Measurements from ENCODE around the gene MRPL22. TPM values are rescaled to one million over a fixed set of nuclear protein-coding genes. Genes with fewer than 3 reads are reported as not detected.
A peak's percentile ranks its signal among the peaks of the same experiment; 100 is the strongest.

The MRPL22 gene
- total and polyA plus RNA-seq, 2 of the 13 experiments (the other 11 are each of a cell fraction or from before 2014, with no cell fraction given): 66.8 to 84.8 TPM

DNA sequence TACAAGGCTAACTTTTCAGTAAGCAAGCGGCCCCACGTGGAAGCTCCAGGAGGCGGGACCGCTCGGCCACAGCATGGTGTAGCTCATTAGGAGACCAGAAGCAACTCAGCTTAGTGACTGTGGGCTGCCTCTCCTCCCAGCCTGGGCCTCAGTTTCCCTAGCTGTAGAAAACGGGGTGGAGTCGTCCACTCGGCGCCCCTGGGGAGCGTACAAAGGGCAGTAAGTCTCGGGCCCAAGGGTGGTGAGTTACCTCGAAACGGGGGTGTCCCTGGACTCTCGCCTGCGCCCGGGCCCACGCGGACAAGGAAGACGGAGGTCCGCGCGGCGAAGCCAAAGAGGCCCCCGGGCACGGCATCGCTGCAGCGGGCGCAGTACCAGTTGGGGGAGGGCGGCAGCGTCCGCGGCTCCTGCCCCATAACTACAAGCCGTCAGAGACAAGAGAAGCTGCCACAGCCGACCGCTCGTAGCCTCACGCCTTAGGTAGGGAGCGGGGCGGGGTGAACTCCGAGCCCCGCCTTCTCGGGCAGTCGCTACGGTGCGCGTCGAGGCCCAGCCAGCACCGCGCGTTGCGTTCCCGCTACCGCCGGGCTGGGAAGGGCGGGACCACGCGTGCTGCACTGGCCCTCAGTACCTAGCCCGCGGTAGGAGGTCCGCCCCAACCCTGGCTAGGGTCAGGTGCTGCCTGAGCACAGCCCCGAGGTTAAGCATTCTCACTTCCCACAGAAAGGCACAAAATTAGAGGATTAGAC, 3.0 kb upstream of the MRPL22 start, which contains the start of gene GEMIN5 (continued):
- TF ChIP-seq, protein P1, sequence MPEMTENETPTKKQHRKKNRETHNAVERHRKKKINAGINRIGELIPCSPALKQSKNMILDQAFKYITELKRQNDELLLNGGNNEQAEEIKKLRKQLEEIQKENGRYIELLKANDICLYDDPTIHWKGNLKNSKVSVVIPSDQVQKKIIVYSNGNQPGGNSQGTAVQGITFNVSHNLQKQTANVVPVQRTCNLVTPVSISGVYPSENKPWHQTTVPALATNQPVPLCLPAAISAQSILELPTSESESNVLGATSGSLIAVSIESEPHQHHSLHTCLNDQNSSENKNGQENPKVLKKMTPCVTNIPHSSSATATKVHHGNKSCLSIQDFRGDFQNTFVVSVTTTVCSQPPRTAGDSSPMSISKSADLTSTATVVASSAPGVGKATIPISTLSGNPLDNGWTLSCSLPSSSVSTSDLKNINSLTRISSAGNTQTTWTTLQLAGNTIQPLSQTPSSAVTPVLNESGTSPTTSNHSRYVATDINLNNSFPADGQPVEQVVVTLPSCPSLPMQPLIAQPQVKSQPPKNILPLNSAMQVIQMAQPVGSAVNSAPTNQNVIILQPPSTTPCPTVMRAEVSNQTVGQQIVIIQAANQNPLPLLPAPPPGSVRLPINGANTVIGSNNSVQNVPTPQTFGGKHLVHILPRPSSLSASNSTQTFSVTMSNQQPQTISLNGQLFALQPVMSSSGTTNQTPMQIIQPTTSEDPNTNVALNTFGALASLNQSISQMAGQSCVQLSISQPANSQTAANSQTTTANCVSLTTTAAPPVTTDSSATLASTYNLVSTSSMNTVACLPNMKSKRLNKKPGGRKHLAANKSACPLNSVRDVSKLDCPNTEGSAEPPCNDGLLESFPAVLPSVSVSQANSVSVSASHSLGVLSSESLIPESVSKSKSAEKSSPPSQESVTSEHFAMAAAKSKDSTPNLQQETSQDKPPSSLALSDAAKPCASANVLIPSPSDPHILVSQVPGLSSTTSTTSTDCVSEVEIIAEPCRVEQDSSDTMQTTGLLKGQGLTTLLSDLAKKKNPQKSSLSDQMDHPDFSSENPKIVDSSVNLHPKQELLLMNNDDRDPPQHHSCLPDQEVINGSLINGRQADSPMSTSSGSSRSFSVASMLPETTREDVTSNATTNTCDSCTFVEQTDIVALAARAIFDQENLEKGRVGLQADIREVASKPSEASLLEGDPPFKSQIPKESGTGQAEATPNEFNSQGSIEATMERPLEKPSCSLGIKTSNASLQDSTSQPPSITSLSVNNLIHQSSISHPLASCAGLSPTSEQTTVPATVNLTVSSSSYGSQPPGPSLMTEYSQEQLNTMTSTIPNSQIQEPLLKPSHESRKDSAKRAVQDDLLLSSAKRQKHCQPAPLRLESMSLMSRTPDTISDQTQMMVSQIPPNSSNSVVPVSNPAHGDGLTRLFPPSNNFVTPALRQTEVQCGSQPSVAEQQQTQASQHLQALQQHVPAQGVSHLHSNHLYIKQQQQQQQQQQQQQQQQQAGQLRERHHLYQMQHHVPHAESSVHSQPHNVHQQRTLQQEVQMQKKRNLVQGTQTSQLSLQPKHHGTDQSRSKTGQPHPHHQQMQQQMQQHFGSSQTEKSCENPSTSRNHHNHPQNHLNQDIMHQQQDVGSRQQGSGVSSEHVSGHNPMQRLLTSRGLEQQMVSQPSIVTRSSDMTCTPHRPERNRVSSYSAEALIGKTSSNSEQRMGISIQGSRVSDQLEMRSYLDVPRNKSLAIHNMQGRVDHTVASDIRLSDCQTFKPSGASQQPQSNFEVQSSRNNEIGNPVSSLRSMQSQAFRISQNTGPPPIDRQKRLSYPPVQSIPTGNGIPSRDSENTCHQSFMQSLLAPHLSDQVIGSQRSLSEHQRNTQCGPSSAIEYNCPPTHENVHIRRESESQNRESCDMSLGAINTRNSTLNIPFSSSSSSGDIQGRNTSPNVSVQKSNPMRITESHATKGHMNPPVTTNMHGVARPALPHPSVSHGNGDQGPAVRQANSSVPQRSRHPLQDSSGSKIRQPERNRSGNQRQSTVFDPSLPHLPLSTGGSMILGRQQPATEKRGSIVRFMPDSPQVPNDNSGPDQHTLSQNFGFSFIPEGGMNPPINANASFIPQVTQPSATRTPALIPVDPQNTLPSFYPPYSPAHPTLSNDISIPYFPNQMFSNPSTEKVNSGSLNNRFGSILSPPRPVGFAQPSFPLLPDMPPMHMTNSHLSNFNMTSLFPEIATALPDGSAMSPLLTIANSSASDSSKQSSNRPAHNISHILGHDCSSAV (CRISPR knock-in tag; IDR thresholded peaks at IDR 0.05; ENCODE audit: borderline replicate concordance): no peak
- TF ChIP-seq ATM (IDR thresholded peaks at IDR 0.05; ENCODE audit: borderline replicate concordance): no peak
- no peak for TF ChIP-seq MLLT10 (CRISPR knock-in tag; IDR thresholded peaks at IDR 0.05)
- no peak for TF ChIP-seq PPARG (CRISPR knock-in tag; conservative IDR thresholded peaks at IDR 0.05)
- TF ChIP-seq, protein P2, sequence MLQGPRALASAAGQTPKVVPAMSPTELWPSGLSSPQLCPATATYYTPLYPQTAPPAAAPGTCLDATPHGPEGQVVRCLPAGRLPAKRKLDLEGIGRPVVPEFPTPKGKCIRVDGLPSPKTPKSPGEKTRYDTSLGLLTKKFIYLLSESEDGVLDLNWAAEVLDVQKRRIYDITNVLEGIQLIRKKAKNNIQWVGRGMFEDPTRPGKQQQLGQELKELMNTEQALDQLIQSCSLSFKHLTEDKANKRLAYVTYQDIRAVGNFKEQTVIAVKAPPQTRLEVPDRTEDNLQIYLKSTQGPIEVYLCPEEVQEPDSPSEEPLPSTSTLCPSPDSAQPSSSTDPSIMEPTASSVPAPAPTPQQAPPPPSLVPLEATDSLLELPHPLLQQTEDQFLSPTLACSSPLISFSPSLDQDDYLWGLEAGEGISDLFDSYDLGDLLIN (CRISPR knock-in tag; IDR thresholded peaks at IDR 0.05; ENCODE audit: borderline replicate concordance): 0 out of 2 replicates have a peak, but pooled peaks have one; percentile 24
- TF ChIP-seq, protein P3, sequence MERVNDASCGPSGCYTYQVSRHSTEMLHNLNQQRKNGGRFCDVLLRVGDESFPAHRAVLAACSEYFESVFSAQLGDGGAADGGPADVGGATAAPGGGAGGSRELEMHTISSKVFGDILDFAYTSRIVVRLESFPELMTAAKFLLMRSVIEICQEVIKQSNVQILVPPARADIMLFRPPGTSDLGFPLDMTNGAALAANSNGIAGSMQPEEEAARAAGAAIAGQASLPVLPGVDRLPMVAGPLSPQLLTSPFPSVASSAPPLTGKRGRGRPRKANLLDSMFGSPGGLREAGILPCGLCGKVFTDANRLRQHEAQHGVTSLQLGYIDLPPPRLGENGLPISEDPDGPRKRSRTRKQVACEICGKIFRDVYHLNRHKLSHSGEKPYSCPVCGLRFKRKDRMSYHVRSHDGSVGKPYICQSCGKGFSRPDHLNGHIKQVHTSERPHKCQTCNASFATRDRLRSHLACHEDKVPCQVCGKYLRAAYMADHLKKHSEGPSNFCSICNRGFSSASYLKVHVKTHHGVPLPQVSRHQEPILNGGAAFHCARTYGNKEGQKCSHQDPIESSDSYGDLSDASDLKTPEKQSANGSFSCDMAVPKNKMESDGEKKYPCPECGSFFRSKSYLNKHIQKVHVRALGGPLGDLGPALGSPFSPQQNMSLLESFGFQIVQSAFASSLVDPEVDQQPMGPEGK (CRISPR knock-in tag; IDR thresholded peaks at IDR 0.05): peak; percentile 47
- TF ChIP-seq, protein P4, sequence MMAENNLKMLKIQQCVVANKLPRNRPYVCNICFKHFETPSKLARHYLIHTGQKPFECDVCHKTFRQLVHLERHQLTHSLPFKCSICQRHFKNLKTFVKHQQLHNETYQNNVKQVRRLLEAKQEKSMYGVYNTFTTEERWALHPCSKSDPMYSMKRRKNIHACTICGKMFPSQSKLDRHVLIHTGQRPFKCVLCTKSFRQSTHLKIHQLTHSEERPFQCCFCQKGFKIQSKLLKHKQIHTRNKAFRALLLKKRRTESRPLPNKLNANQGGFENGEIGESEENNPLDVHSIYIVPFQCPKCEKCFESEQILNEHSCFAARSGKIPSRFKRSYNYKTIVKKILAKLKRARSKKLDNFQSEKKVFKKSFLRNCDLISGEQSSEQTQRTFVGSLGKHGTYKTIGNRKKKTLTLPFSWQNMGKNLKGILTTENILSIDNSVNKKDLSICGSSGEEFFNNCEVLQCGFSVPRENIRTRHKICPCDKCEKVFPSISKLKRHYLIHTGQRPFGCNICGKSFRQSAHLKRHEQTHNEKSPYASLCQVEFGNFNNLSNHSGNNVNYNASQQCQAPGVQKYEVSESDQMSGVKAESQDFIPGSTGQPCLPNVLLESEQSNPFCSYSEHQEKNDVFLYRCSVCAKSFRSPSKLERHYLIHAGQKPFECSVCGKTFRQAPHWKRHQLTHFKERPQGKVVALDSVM (CRISPR knock-in tag; IDR thresholded peaks at IDR 0.05): peak; percentile 64; the same call in 1 of the 2 replicates
- TF ChIP-seq ZNF441 (CRISPR knock-in tag; IDR thresholded peaks at IDR 0.05; ENCODE audit: borderline replicate concordance): no peak
- TF ChIP-seq, protein P5, sequence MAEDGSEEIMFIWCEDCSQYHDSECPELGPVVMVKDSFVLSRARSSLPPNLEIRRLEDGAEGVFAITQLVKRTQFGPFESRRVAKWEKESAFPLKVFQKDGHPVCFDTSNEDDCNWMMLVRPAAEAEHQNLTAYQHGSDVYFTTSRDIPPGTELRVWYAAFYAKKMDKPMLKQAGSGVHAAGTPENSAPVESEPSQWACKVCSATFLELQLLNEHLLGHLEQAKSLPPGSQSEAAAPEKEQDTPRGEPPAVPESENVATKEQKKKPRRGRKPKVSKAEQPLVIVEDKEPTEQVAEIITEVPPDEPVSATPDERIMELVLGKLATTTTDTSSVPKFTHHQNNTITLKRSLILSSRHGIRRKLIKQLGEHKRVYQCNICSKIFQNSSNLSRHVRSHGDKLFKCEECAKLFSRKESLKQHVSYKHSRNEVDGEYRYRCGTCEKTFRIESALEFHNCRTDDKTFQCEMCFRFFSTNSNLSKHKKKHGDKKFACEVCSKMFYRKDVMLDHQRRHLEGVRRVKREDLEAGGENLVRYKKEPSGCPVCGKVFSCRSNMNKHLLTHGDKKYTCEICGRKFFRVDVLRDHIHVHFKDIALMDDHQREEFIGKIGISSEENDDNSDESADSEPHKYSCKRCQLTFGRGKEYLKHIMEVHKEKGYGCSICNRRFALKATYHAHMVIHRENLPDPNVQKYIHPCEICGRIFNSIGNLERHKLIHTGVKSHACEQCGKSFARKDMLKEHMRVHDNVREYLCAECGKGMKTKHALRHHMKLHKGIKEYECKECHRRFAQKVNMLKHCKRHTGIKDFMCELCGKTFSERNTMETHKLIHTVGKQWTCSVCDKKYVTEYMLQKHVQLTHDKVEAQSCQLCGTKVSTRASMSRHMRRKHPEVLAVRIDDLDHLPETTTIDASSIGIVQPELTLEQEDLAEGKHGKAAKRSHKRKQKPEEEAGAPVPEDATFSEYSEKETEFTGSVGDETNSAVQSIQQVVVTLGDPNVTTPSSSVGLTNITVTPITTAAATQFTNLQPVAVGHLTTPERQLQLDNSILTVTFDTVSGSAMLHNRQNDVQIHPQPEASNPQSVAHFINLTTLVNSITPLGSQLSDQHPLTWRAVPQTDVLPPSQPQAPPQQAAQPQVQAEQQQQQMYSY (CRISPR knock-in tag; IDR thresholded peaks at IDR 0.05): no peak
- no peak for TF ChIP-seq SRSF4 (IDR thresholded peaks at IDR 0.05; ENCODE audit: low read depth, low read length, poor library complexity, severe bottlenecking)
